Activated T-helper 1 cell treated with anti-CD3 and anti-CD28 coated beads, Interleukin-12 subunit alpha, Interleukin-12 subunit beta, Interleukin-2, Interleukin-4 antibody, amounts not matched to agents 30 ng/mL and 10 ng/mL and 1 ng/mL, durations not matched to agents 14 hours and 24 hours and 36 hours (primary cell): ENCODE measurements around the gene CHMP3. TPM values are rescaled to one million over a fixed set of nuclear protein-coding genes. Genes with fewer than 3 reads are reported as not detected.
"Not testable (repeated sequence)": the region's sequence is repeated elsewhere in the genome, so short reads cannot be mapped to it uniquely, and the experiment has no call there.

ENCODE experiments used
- DNase-seq: peaks from one replicate; pipeline ENCODE4 v3.0.0; 2021; ENCODE audit warnings: low spot score
- H3K27ac Mint-ChIP-seq: one replicate; pipeline ENCODE4 v1.8.0; 2021; ENCODE audit warnings: mild to moderate bottlenecking, mixed read lengths
- H3K27me3 Mint-ChIP-seq: one replicate; pipeline ENCODE4 v1.8.0; 2022; ENCODE audit warnings: mild to moderate bottlenecking, moderate library complexity, mixed read lengths; ENCODE audit not compliant: insufficient read depth
- H3K36me3 Mint-ChIP-seq: one replicate; pipeline ENCODE4 v1.8.0; 2021; ENCODE audit warnings: low read depth, mixed read lengths
- H3K4me1 Mint-ChIP-seq: one replicate; pipeline ENCODE4 v1.8.0; 2021; ENCODE audit warnings: low read depth, mixed read lengths
- H3K4me3 Mint-ChIP-seq: one replicate; pipeline ENCODE4 v1.8.0; 2021; ENCODE audit warnings: mild to moderate bottlenecking, moderate library complexity, mixed read lengths
- H3K9me3 Mint-ChIP-seq: one replicate; pipeline ENCODE4 v1.8.0; 2021; ENCODE audit warnings: mixed read lengths
- intact Hi-C: fragments of 100-400 bp; cut with micrococcal nuclease; formaldehyde crosslinking; loops from one replicate; pipeline ENCODE4 v1.15.1; 2024
- total RNA-seq: library from RNA; stranded (reverse); gene quantifications from 2 replicates; pipeline ENCODE4 v1.2.3, GENCODE V29; 2022

The CHMP3 gene
- total RNA-seq, 1 donor from 2014 or later: 27.7 TPM

DNA sequence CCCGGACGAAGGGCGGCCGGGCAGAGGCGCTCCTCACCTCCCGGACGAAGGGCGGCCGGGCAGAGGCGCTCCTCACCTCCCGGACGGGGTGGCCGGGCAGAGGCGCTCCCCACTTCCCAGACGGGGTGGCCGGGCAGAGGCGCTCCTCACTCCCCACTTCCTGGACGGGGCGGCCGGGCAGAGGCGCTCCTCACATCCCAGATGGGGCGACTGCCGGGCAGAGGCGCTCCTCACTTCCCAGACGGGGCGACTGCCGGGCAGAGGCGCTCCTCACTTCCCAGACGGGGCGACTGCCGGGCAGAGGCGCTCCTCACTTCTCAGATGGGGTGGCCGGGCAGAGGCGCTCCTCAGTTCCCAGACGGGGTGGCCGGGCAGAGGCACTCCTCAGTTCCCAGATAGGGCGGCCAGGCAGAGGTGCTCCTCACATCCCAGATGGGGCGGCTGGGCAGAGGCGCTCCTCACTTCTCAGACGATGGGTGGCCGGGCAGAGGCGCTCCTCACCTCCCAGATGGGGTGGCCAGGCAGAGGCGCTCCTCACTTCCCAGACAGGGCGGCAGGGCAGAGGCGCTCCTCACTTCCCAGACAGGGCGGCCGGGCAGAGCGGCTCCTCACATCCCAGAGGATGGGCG is 17.8 kb downstream of the CHMP3 start:
- H3K27me3 Mint-ChIP-seq, H3K4me1 Mint-ChIP-seq, H3K4me3 Mint-ChIP-seq, DNase-seq, intact Hi-C loops, H3K27ac Mint-ChIP-seq: not testable (repeated sequence)
- peaks cover 22% of the 10 kb centered on the region for H3K9me3 Mint-ChIP-seq
- H3K36me3 Mint-ChIP-seq: peaks cover 34% of the 10 kb centered on the region

DNA sequence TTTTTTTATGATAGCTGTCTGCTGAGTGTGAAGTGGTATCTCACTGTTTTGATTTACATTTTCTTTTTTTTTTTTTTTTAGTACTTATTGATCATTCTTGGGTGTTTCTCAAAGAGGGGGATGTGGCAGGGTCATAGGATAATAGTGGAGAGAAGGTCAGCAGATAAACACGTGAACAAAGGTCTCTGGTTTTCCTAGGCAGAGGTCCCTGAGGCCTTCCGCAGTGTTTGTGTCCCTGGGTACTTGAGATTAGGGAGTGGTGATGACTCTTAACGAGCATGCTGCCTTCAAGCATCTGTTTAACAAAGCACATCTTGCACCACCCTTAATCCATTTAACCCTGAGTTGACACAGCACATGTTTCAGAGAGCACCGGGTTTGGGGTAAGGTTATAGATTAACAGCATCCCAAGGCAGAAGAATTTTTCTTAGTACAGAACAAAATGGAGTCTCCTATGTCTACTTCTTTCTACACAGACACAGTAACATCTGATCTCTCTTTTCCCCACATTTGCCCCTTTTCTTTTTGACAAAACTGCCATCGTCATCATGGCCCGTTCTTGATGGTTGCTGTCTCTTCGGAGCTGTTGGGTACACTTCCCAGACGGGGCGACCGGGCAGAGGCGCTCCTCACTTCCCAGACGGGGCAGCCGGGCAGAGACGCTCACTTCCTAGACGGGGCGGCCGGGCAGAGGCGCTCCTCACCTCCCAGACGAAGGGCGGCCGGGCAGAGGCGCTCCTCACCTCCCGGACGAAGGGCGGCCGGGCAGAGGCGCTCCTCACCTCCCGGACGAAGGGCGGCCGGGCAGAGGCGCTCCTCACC is 18.8 kb downstream of the CHMP3 start:
- intact Hi-C loops, H3K4me1 Mint-ChIP-seq, H3K4me3 Mint-ChIP-seq, H3K27ac Mint-ChIP-seq, H3K27me3 Mint-ChIP-seq, DNase-seq: not testable (repeated sequence)
- Mint-ChIP-seq H3K36me3 (peaks cover 32% of the 10 kb centered on the region), H3K9me3 (peaks cover 22% of the 10 kb centered on the region)

DNA sequence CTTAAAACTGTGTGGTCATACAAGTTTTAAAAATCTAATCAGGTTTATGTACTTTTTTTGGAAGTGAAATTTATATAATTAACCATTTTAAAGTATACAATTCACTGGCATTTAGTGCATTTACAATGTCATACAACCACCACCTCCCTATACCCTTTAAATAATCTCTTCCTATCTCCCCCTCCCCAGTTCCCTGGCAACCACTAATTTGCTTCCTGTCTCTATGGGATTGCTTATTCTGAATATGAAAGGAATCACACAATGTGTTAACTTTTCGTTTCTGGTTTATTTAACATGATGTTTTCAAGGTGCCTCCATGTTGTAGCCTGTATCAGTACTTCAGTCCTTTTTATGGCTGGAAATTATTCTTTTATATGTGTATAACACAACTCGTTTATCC is 19.4 kb downstream of the CHMP3 start:
- peaks cover 24% of the 10 kb centered on the region for H3K9me3 Mint-ChIP-seq
- peaks cover 34% of the 10 kb centered on the region for H3K36me3 Mint-ChIP-seq
- H3K4me1 Mint-ChIP-seq: no peaks in the 10 kb centered on the region
- H3K27ac Mint-ChIP-seq: no peak overlapping the region
- no peak overlapping the region for H3K4me3 Mint-ChIP-seq
- H3K27me3 Mint-ChIP-seq: no peaks in the 10 kb centered on the region
- no peak for DNase-seq
- intact Hi-C loops: no loop called here

DNA sequence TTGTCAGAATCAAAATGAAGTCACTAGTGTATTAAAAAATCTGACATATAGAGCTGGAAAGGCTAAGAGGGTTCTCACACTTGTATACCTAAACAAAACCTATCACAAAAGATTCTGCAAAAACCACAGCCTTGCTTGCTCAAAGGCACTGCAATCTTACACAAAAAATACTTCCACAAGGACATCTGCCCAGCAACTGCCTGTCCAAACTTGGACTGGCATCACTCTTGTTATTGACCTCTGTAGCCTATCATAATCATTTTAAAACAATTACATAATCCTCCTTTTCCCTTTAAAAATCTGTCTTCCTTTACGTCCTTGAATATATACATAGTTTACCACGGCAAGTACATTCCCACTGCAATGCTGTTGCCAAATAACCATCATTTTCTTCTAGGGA is 19.9 kb downstream of the CHMP3 start:
- no peak for DNase-seq
- H3K36me3 Mint-ChIP-seq: peaks cover 32% of the 10 kb centered on the region
- no peaks in the 10 kb centered on the region for H3K4me1 Mint-ChIP-seq
- H3K27me3 Mint-ChIP-seq: no peaks in the 10 kb centered on the region
- peaks cover 23% of the 10 kb centered on the region for H3K9me3 Mint-ChIP-seq
- H3K27ac Mint-ChIP-seq: no peak overlapping the region
- intact Hi-C loops: no loop called here
- no peak overlapping the region for H3K4me3 Mint-ChIP-seq

GRCh38 chr2:86542814-86543213 is 20.4 kb downstream of the CHMP3 start:
- Mint-ChIP-seq H3K36me3 (peaks cover 27% of the 10 kb centered on the region), H3K4me3 (no peak overlapping the region), H3K27ac (no peak overlapping the region), H3K4me1 (no peaks in the 10 kb centered on the region), H3K27me3 (no peaks in the 10 kb centered on the region), H3K9me3 (peaks cover 23% of the 10 kb centered on the region)
- DNase-seq: no peak
- intact Hi-C loops: no loop called here

- H3K9me3 Mint-ChIP-seq: peaks cover 23% of the 10 kb centered on the region
- H3K27ac Mint-ChIP-seq: no peak overlapping the region
- intact Hi-C loops: no loop called here
- no peaks in the 10 kb centered on the region for H3K4me1 Mint-ChIP-seq
- no peak for DNase-seq
- peaks cover 23% of the 10 kb centered on the region for H3K36me3 Mint-ChIP-seq
- no peak overlapping the region for H3K4me3 Mint-ChIP-seq
- H3K27me3 Mint-ChIP-seq: no peaks in the 10 kb centered on the region
Measured at GRCh38 chr2:86541334-86541733, 21.9 kb downstream of the CHMP3 start.

DNA sequence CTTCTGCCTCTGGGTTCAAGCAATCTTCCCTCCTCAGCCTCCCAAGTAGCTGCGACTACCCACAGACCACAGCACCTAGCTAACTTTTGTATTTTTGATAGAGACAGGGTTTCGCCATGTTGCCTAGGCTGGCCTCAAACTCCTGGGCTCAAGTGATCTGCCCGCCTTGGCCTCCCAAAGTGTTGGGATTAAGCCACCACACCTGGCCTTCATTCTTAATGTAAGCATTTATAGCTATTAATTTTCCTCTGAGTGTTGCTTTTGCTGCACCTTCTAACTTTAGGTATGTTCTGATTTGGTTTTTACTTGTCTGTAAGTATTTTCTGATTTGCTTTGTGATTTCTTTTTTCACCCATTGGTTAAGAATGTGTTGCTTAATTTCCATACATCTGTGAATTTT is 29.7 kb downstream of the CHMP3 start:
- intact Hi-C loops: no loop called here
- Mint-ChIP-seq H3K4me3 (no peak overlapping the region), H3K36me3 (peaks cover 19% of the 10 kb centered on the region), H3K27ac (no peak overlapping the region), H3K9me3 (peaks cover 36% of the 10 kb centered on the region), H3K4me1 (no peaks in the 10 kb centered on the region), H3K27me3 (no peaks in the 10 kb centered on the region)
- no peak for DNase-seq

- H3K36me3 Mint-ChIP-seq: peaks cover 16% of the 10 kb centered on the region
- H3K9me3 Mint-ChIP-seq: no peaks in the 10 kb centered on the region
- no peaks in the 10 kb centered on the region for H3K27me3 Mint-ChIP-seq
- no peak overlapping the region for H3K4me3 Mint-ChIP-seq
- intact Hi-C loops: no loop called here
- H3K27ac Mint-ChIP-seq: no peak overlapping the region
- no peaks in the 10 kb centered on the region for H3K4me1 Mint-ChIP-seq
- no peak for DNase-seq
Measured at GRCh38 chr2:86525421-86526340, 37.6 kb downstream of the CHMP3 start.

- intact Hi-C loops: no loop called here
- Mint-ChIP-seq H3K27ac (no peak overlapping the region), H3K4me3 (no peak overlapping the region), H3K4me1 (no peaks in the 10 kb centered on the region), H3K27me3 (no peaks in the 10 kb centered on the region), H3K36me3 (peaks cover 19% of the 10 kb centered on the region), H3K9me3 (no peaks in the 10 kb centered on the region)
- no peak for DNase-seq
Measured at GRCh38 chr2:86523491-86523890, 39.8 kb downstream of the CHMP3 start.

- no peak overlapping the region for H3K4me3 Mint-ChIP-seq
- intact Hi-C loops: no loop called here
- H3K36me3 Mint-ChIP-seq: peaks cover 19% of the 10 kb centered on the region
- DNase-seq: no peak
- peaks cover 3% of the 10 kb centered on the region for H3K9me3 Mint-ChIP-seq
- no peaks in the 10 kb centered on the region for H3K27me3 Mint-ChIP-seq
- H3K27ac Mint-ChIP-seq: no peak overlapping the region
- no peaks in the 10 kb centered on the region for H3K4me1 Mint-ChIP-seq
Measured at GRCh38 chr2:86522711-86523110, 40.5 kb downstream of the CHMP3 start.

DNA sequence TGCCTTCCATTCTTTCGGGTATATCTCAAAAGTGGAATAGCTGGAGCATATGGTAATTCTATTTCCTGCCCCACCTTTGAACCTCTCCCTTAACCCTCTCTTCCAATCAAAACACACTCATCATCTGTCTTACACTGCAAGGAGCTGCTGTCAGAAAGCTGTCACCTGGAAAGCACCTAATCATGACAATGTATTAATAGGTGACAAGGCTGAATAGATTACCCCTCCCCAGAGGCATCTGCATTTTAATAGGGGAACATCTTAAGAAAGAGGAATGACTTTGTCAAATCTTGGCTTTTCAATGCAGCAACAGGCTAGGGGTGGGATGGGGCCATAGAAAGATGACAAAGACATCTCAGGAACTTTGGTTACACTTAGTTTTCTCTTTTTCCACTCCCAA is 41.3 kb downstream of the CHMP3 start:
- peaks cover 19% of the 10 kb centered on the region for H3K36me3 Mint-ChIP-seq
- intact Hi-C loops: no loop called here
- no peak for DNase-seq
- no peaks in the 10 kb centered on the region for H3K4me1 Mint-ChIP-seq
- no peak overlapping the region for H3K4me3 Mint-ChIP-seq
- H3K27me3 Mint-ChIP-seq: no peaks in the 10 kb centered on the region
- H3K9me3 Mint-ChIP-seq: peaks cover 3% of the 10 kb centered on the region
- H3K27ac Mint-ChIP-seq: no peak overlapping the region

DNA sequence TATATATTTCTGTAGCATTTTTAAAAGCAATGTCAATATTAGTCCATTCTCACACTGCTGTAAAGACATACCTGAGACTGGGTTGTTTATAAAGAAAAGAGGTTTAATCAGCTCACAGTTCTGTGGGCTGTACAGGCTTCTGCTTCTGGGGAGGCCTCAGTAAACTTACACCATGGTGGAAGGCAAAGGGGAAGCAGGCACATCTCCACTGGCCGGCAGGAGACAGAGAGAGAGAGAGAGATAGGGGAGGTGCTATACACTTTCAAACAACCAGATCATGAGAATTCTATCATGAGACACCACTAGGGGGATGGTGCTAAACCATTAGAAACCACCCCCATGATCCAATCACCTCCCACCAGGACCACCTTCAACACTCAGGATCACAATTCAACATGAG is 43.1 kb downstream of the CHMP3 start:
- H3K4me3 Mint-ChIP-seq: no peak overlapping the region
- peaks cover 12% of the 10 kb centered on the region for H3K9me3 Mint-ChIP-seq
- H3K27ac Mint-ChIP-seq: no peak overlapping the region
- no peaks in the 10 kb centered on the region for H3K4me1 Mint-ChIP-seq
- no peaks in the 10 kb centered on the region for H3K27me3 Mint-ChIP-seq
- no peak for DNase-seq
- intact Hi-C loops: no loop called here
- peaks cover 10% of the 10 kb centered on the region for H3K36me3 Mint-ChIP-seq

DNA sequence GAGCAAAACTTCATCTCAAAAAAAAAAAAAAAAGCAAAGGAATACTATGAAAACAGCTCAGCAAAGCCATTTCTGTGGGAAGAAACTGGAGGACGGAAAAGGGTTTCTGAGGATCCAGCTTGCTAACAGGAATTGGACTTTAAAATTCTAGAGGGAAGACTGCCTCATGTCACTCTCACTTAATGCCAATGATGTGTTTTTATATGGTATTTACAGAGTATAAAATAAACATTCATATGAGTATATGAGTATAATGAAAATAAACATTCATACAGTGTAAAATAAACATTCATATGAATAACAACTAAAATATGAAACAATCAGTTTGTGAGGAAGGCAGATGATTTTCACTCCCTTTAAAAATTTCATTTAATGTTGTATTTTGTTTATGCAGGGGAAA is 43.9 kb downstream of the CHMP3 start:
- Mint-ChIP-seq H3K9me3 (peaks cover 12% of the 10 kb centered on the region), H3K4me3 (no peak overlapping the region)
- intact Hi-C loops: no loop called here

More for the DNA sequence above, 43.9 kb downstream of the CHMP3 start:
- Mint-ChIP-seq H3K27ac (no peak overlapping the region), H3K27me3 (no peaks in the 10 kb centered on the region), H3K4me1 (no peaks in the 10 kb centered on the region), H3K36me3 (peaks cover 10% of the 10 kb centered on the region)
- DNase-seq: no peak
